Mucosa of descending colon (tissue), 3 donors: ENCODE data around the gene CAMK2D. TPM values are rescaled to one million over a fixed set of nuclear protein-coding genes. Genes with fewer than 3 reads are reported as not detected.
A peak's percentile ranks its signal among the peaks of the same experiment; 100 is the strongest.
"Not testable (repeated sequence)": the region's sequence is repeated elsewhere in the genome, so short reads cannot be mapped to it uniquely, and the experiment has no call there.

ENCODE experiments used
- ATAC-seq: fragments of 200-7000 bp; cut with Tn5 transposase; one replicate; pipeline ENCODE4 v1.9.1; 2020; ENCODE audit warnings: mild to moderate bottlenecking, moderate library complexity
- DNase-seq, 3 donors: peaks; one replicate each; pipeline ENCODE4 v3.0.0-alpha.2; 2020
- H3K36me3 ChIP-seq: fragments of 200-600 bp; one replicate; pipeline ENCODE4 v1.8.0; 2021; ENCODE audit warnings: low read depth, mild to moderate bottlenecking
- H3K4me1 ChIP-seq: fragments of 200-600 bp; one replicate; pipeline ENCODE4 v1.8.0; 2021; ENCODE audit warnings: low read depth, mild to moderate bottlenecking
- H3K4me3 ChIP-seq: fragments of 200-600 bp; one replicate; pipeline ENCODE4 v1.8.0; 2021; ENCODE audit warnings: mild to moderate bottlenecking
- H3K9me3 ChIP-seq: fragments of 200-600 bp; one replicate; pipeline ENCODE4 v1.8.0; 2021; ENCODE audit warnings: mild to moderate bottlenecking
- intact Hi-C, 2 donors: fragments of 100-400 bp; cut with DNase I in 1 of 2; cut with micrococcal nuclease in 1 of 2; formaldehyde crosslinking; loops; one replicate each; pipeline versions ENCODE4 v1.11.0 to v1.11.1; 2022; cut with DNase I, micrococcal nuclease
- total RNA-seq, 3 donors: library from RNA; stranded (reverse); fragmentation: NEBNext Ultra II Directional in 2 of 3; extraction: Animal tissue kit (Norgen Biotek cat#: 25700) in 2 of 3; gene quantifications; one replicate each; pipeline versions ENCODE4 v1.2.1 to v1.2.4, GENCODE V29; 2021 to 2023
- TF ChIP-seq, protein P1 (sequence below): fragments of 200-600 bp; IDR thresholded peaks from one replicate; pipeline ENCODE4 v1.8.0; 2022; ENCODE audit warnings: antibody characterized with exemption, mild to moderate bottlenecking
- donor health status: DM: no; HTN: no; CAD: no; lungs with moderate emphysema.
- donor health status: DM: no; HTN: no; CAD: no.
- donor health status: DM: no; HTN: yes; CAD: no.

The CAMK2D gene
- total RNA-seq, 3 donors from 2014 or later = 59.8 to 83.0 (median 77.3) TPM

DNA sequence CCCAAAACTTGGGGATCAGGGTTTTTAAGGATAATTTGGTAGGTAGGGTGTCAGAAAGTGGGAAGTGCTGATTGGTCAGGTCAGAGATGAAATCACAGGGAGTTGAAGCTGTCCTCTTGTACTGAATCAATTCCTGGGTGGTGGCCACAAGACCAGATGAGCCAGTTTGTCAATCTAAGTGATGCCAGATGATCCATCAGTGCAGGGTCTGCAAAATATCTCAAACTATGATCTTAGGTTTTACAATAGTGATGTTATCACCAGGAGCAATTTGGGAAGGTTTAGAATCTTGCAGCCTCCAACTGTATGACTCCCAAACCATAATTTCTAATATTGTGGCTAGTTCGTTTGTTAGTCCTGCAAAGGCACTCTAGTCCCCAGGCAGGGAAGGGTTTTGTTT, 43.3 kb downstream of the CAMK2D start:
- no peak overlapping the region for H3K4me3 ChIP-seq
- TF ChIP-seq, protein P1, sequence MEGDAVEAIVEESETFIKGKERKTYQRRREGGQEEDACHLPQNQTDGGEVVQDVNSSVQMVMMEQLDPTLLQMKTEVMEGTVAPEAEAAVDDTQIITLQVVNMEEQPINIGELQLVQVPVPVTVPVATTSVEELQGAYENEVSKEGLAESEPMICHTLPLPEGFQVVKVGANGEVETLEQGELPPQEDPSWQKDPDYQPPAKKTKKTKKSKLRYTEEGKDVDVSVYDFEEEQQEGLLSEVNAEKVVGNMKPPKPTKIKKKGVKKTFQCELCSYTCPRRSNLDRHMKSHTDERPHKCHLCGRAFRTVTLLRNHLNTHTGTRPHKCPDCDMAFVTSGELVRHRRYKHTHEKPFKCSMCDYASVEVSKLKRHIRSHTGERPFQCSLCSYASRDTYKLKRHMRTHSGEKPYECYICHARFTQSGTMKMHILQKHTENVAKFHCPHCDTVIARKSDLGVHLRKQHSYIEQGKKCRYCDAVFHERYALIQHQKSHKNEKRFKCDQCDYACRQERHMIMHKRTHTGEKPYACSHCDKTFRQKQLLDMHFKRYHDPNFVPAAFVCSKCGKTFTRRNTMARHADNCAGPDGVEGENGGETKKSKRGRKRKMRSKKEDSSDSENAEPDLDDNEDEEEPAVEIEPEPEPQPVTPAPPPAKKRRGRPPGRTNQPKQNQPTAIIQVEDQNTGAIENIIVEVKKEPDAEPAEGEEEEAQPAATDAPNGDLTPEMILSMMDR = no peak
- DNase-seq (no peak), ATAC-seq (no peak)
- H3K4me1 ChIP-seq = no peaks in the 10 kb centered on the region
- intact Hi-C loops = no loop called here
- no peaks in the 10 kb centered on the region for H3K9me3 ChIP-seq
- no peaks in the 10 kb centered on the region for H3K36me3 ChIP-seq

DNA sequence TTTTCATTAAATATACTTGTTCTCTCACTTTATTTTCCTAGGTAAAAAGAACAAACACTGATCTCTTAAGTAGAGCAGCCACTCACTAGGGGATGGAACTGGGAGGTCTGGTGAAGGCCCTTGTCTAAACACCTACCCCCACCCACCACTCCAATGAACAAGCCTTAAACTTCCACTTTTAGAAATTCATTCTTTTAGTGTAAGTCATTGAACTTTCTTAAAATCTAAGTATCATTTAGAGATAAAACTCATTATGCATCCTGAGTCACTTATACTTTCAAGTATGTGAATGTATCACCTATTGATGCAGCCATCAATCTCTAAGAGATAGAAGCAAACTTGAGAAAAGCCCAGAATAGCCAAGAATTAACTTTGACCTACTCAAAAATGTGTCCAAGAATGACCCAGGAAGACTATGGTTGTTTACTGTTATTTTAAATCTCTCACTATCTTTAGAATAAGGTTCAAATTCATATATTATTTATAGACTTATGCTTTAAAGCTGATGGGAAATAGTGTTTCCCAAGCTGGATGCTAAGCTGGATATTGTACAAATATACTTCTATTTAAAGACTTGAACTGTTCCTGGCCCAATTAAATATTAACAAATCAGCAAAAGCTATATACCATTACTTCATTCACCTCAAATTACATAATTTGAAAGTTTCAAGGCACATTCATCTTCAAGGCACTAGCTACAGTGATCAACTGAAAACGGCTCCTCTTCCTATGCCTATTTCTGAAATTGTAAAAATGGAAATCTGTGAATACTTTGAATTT, 49.5 kb downstream of the CAMK2D start:
- no peak for DNase-seq
- no peak for ATAC-seq
- H3K9me3 ChIP-seq = no peaks in the 10 kb centered on the region
- peaks cover 13% of the 10 kb centered on the region for H3K4me1 ChIP-seq
- TF ChIP-seq, protein P1 = no peak
- intact Hi-C loops = no loop called here
- H3K36me3 ChIP-seq = no peaks in the 10 kb centered on the region
- no peak overlapping the region for H3K4me3 ChIP-seq

DNA sequence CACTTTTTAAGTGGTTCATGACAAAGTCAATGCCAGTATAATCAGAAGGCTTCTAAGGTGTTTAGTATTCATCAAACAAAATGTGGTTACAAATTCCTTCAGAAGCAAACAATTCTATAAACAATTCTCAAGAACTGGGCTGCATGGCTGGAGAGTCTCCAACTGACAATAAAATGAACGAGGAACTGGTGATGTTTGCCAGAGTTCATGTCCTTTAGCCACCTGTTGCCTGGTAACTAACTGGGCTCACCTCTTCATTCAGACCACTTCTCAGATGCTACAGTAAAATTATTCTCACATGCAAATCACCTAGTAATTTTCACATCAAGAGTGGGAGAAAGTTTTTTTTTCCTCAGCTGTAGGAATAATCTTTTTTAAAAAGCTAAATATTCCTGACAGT, 53.3 kb downstream of the CAMK2D start:
- no peaks in the 10 kb centered on the region for H3K9me3 ChIP-seq
- peak; percentile 88 for ATAC-seq
- intact Hi-C loops = no loop called here

DNA sequence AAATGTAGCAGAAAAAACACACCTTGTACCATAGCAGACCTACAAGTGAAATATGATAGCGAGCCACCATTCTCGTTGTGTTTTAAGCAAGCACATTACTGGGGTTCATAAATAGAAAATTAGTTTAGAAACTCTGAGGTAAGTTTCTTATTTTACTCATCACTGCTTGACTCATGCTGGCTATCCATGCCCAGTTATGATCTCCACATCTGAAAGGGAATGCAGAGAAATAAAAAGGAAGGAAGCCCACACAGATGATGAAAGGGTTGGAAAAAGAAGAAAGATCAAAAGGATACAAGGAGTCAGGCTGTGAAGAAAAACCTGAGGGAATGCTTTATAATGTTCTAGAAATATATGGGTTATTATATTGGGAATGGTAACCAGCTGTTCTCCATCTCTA, 54.5 kb downstream of the CAMK2D start:
- intact Hi-C loops = no loop called here
- Histone ChIP-seq H3K4me3 (no peak overlapping the region), H3K4me1 (peaks cover 13% of the 10 kb centered on the region), H3K36me3 (no peaks in the 10 kb centered on the region), H3K9me3 (no peaks in the 10 kb centered on the region)
- no peak for ATAC-seq
- DNase-seq = no peak
- TF ChIP-seq, protein P1 = no peak

More for the DNA sequence above, 53.3 kb downstream of the CAMK2D start:
- peak in 1 of 3 donors; percentile 60 for DNase-seq
- TF ChIP-seq, protein P1 = no peak
- Histone ChIP-seq H3K4me3 (no peak overlapping the region), H3K36me3 (no peaks in the 10 kb centered on the region), H3K4me1 (peaks cover 13% of the 10 kb centered on the region)

DNA sequence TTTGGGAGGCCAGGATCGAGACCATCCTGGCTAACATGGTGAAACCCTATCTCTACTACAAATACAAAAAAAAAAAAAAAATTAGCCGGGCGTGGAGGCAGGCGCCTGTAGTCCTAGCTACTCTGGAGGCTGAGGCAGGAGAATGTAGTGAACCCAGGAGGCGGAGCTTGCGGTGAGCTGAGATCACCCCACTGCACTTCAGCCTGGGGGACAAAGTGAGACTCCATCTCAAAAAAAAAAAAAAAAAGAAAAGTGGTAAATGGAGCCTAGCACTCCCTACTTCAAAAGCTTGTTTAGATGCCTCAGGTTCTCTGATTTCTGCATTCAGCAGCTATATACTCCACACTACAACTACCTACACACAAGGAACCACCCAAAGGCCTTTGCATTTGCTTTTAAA, 56.4 kb downstream of the CAMK2D start:
- H3K4me3 ChIP-seq, H3K9me3 ChIP-seq, intact Hi-C loops, H3K36me3 ChIP-seq, DNase-seq, ATAC-seq: not testable (repeated sequence)
- peaks cover 13% of the 10 kb centered on the region for H3K4me1 ChIP-seq

DNA sequence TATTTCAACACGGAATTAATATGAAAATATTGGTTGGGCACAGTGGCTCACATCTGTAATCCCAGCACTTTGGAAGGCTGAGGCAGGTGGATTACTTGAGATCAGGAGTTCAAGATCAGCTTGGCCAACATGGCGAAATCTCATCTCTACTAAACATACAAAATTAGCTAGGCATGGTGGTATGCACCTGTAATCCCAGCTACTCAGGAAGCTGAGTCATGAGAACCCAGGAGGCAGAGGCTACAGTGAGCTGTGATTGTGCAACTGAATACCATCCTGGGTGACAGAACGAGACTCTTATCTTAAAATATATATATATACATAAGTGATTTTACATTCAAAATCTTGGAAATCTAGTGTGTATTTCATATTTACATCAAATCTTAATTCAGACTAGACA, 58.9 kb downstream of the CAMK2D start:
- DNase-seq, H3K36me3 ChIP-seq, H3K4me1 ChIP-seq, H3K4me3 ChIP-seq, H3K9me3 ChIP-seq, intact Hi-C loops, ATAC-seq: not testable (repeated sequence)
